ENCODE measurements around the gene ASTN2.

DNA sequence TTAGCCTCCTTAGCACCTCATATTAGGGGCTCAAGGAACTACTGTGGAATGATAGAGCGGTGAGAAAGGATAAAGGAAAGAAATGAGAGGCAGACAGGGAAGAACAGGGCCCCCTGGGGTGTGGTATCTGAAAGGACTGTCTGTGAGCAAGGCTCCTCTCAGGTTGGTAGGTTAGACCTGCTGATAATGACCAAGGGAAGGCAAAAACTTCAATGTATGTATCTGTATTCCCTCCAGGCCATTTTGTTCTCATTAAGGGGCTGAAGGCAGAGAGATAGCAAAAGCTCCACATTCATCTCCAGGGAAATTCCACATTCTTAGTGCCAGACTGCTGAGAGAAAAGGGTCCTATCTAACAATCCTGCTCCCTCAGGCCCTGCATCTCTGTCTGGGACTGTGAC, 699.1 kb downstream of the ASTN2 start:
- TF ChIP-seq, protein P1, sequence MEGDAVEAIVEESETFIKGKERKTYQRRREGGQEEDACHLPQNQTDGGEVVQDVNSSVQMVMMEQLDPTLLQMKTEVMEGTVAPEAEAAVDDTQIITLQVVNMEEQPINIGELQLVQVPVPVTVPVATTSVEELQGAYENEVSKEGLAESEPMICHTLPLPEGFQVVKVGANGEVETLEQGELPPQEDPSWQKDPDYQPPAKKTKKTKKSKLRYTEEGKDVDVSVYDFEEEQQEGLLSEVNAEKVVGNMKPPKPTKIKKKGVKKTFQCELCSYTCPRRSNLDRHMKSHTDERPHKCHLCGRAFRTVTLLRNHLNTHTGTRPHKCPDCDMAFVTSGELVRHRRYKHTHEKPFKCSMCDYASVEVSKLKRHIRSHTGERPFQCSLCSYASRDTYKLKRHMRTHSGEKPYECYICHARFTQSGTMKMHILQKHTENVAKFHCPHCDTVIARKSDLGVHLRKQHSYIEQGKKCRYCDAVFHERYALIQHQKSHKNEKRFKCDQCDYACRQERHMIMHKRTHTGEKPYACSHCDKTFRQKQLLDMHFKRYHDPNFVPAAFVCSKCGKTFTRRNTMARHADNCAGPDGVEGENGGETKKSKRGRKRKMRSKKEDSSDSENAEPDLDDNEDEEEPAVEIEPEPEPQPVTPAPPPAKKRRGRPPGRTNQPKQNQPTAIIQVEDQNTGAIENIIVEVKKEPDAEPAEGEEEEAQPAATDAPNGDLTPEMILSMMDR (IDR thresholded peaks at IDR 0.05; ENCODE audit: borderline replicate concordance, extremely low read depth, low read length, poor library complexity, severe bottlenecking) = no peak
- TF ChIP-seq EZH2 (IDR thresholded peaks at IDR 0.05; ENCODE audit: borderline replicate concordance, low read depth, low read length, severe bottlenecking) = no peak

Measured in DND-41 (cell line).